ENCODE measurements around the gene RXRG. TPM values are rescaled to one million over a fixed set of nuclear protein-coding genes. Genes with fewer than 3 reads are reported as not detected.

The RXRG gene
- total and polyA plus RNA-seq, 9 donors: 42.1 to 59.3 (median 53.0) TPM

GRCh38 chr1:165383599-165384405 lies 61.1 kb downstream of the RXRG start:
- peak; percentile 65 for DNase-seq
- peaks cover 5% of the 10 kb centered on the region for H3K27me3 ChIP-seq (ENCODE audit: control insufficient read depth, insufficient read depth, low read length)
- H3K4me1 ChIP-seq (ENCODE audit: control insufficient read depth, insufficient read depth, low read length): peaks cover 14% of the 10 kb centered on the region
- 46% methylated on average over 3 of the region's 5 CpGs for WGBS (ENCODE audit: insufficient coverage)
- H3K9me3 ChIP-seq (replicated peaks; ENCODE audit: control insufficient read depth, low read depth, low read length): no peaks in the 10 kb centered on the region
- H3K27ac ChIP-seq (ENCODE audit: low read length): peak overlapping the region; percentile 71
- no peak overlapping the region for H3K4me3 ChIP-seq (ENCODE audit: low read length)
- H3K36me3 ChIP-seq (ENCODE audit: control insufficient read depth, insufficient read depth, low read length): no peaks in the 10 kb centered on the region

GRCh38 chr1:165383067-165383466 lies 61.9 kb downstream of the RXRG start:
- Histone ChIP-seq H3K9me3 (replicated peaks; ENCODE audit: control insufficient read depth, low read depth, low read length) (no peaks in the 10 kb centered on the region), H3K36me3 (ENCODE audit: control insufficient read depth, insufficient read depth, low read length) (no peaks in the 10 kb centered on the region), H3K4me1 (ENCODE audit: control insufficient read depth, insufficient read depth, low read length) (peaks cover 14% of the 10 kb centered on the region), H3K27ac (ENCODE audit: low read length) (peak overlapping the region; percentile 71), H3K4me3 (ENCODE audit: low read length) (no peak overlapping the region), H3K27me3 (ENCODE audit: control insufficient read depth, insufficient read depth, low read length) (peaks cover 5% of the 10 kb centered on the region)
- peak; percentile 90 for DNase-seq
- 26% methylated on average over 5 of the region's 6 CpGs for WGBS (ENCODE audit: insufficient coverage)

- Histone ChIP-seq H3K4me3 (ENCODE audit: low read length) (no peak overlapping the region), H3K4me1 (ENCODE audit: control insufficient read depth, insufficient read depth, low read length) (peaks cover 15% of the 10 kb centered on the region), H3K36me3 (ENCODE audit: control insufficient read depth, insufficient read depth, low read length) (no peaks in the 10 kb centered on the region), H3K9me3 (replicated peaks; ENCODE audit: control insufficient read depth, low read depth, low read length) (no peaks in the 10 kb centered on the region), H3K27ac (ENCODE audit: low read length) (no peak overlapping the region), H3K27me3 (ENCODE audit: control insufficient read depth, insufficient read depth, low read length) (peaks cover 2% of the 10 kb centered on the region)
- WGBS (ENCODE audit: insufficient coverage): no CpG with 5 or more reads among the region's 6 CpGs
- no peak for DNase-seq
Observed at GRCh38 chr1:165381745-165382505, 63.0 kb downstream of the RXRG start.

DNA sequence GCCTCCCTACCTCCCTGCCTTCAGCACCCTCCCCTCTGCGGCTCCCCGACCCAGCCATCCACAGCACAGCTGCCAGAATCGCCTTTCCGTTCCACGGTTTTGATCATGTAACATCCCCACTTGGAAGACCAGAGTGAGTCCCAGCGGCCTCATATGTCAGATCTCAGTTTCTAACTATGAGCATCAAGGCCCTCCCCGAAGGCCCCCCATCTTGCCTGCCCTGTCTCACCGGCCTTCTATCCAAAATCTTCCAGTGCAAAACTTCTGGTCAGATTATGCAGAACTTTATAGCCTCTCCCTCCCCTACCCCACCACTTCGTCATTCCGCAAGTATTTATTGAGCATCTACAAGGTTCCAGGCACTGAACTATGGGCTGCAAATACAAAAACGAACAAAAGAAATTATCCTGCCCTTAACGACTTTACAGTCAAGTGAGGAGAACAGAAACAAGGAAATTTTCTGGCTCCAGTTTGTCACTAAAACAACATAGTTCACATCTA lies 68.1 kb downstream of the RXRG start:
- WGBS (ENCODE audit: insufficient coverage): 3% methylated on average over 8 of the region's 12 CpGs
- H3K27me3 ChIP-seq (ENCODE audit: control insufficient read depth, insufficient read depth, low read length): peaks cover 13% of the 10 kb centered on the region
- no peak for DNase-seq
- peaks cover 15% of the 10 kb centered on the region for H3K4me1 ChIP-seq (ENCODE audit: control insufficient read depth, insufficient read depth, low read length)
- H3K36me3 ChIP-seq (ENCODE audit: control insufficient read depth, insufficient read depth, low read length): no peaks in the 10 kb centered on the region
- H3K4me3 ChIP-seq (ENCODE audit: low read length): peak overlapping the region; percentile 30
- peak overlapping the region; percentile 95 for H3K27ac ChIP-seq (ENCODE audit: low read length)
- no peaks in the 10 kb centered on the region for H3K9me3 ChIP-seq (replicated peaks; ENCODE audit: control insufficient read depth, low read depth, low read length)

- H3K4me3 ChIP-seq (ENCODE audit: low read length): peak overlapping the region; percentile 30
- H3K27me3 ChIP-seq (ENCODE audit: control insufficient read depth, insufficient read depth, low read length): peaks cover 13% of the 10 kb centered on the region
- DNase-seq: peak; percentile 99
- WGBS (ENCODE audit: insufficient coverage): under 1% methylated on average over 38 of the region's 46 CpGs
- H3K4me1 ChIP-seq (ENCODE audit: control insufficient read depth, insufficient read depth, low read length): peaks cover 15% of the 10 kb centered on the region
- peak overlapping the region; percentile 95 for H3K27ac ChIP-seq (ENCODE audit: low read length)
- H3K9me3 ChIP-seq (replicated peaks; ENCODE audit: control insufficient read depth, low read depth, low read length): no peaks in the 10 kb centered on the region
- H3K36me3 ChIP-seq (ENCODE audit: control insufficient read depth, insufficient read depth, low read length): no peaks in the 10 kb centered on the region
Observed at GRCh38 chr1:165376041-165376810, 68.7 kb downstream of the RXRG start.

- Histone ChIP-seq H3K9me3 (replicated peaks; ENCODE audit: control insufficient read depth, low read depth, low read length) (no peaks in the 10 kb centered on the region), H3K27me3 (ENCODE audit: control insufficient read depth, insufficient read depth, low read length) (peaks cover 13% of the 10 kb centered on the region), H3K36me3 (ENCODE audit: control insufficient read depth, insufficient read depth, low read length) (no peaks in the 10 kb centered on the region), H3K4me1 (ENCODE audit: control insufficient read depth, insufficient read depth, low read length) (peaks cover 15% of the 10 kb centered on the region), H3K4me3 (ENCODE audit: low read length) (peak overlapping the region; percentile 30), H3K27ac (ENCODE audit: low read length) (peak overlapping the region; percentile 95)
- DNase-seq: no peak
- WGBS (ENCODE audit: insufficient coverage): 13% methylated on average over 1 of the region's 7 CpGs
Observed at GRCh38 chr1:165375623-165376022, 69.3 kb downstream of the RXRG start.

DNA sequence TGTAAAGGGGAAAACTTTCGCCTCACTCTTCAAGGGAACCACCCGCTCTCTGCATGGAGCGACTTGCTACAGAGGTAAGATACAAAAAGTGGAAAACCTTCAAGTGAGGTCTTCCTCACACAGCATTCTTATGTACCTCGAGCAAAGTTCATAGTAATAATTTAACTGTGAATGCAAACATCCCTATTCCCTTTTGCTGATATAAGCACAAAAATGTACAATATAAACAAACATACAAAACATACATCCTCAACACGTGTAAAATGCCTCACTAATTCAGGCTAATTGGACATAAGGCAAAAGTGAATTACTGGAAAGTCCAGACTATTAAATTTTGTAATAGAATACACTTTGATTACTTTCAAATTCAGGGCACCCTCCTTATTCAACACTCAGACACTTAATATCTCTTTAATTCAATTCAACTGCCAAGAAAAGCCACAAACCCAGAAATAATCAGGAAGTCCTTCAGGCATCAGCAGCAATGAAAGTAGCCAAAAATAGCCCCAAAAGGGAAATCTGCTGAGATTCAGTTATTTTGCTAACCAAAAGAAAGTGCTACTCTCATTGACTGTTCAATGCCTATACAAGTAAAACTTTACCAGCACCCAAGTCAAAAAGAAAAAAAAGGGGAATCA lies 73.2 kb downstream of the RXRG start:
- Histone ChIP-seq H3K4me1 (ENCODE audit: control insufficient read depth, insufficient read depth, low read length) (peaks cover 12% of the 10 kb centered on the region), H3K9me3 (replicated peaks; ENCODE audit: control insufficient read depth, low read depth, low read length) (no peaks in the 10 kb centered on the region), H3K4me3 (ENCODE audit: low read length) (no peak overlapping the region), H3K27ac (ENCODE audit: low read length) (no peak overlapping the region), H3K36me3 (ENCODE audit: control insufficient read depth, insufficient read depth, low read length) (no peaks in the 10 kb centered on the region), H3K27me3 (ENCODE audit: control insufficient read depth, insufficient read depth, low read length) (peaks cover 14% of the 10 kb centered on the region)
- peak; percentile 63 for DNase-seq
- WGBS (ENCODE audit: insufficient coverage): no CpG with 5 or more reads among the region's 5 CpGs

DNA sequence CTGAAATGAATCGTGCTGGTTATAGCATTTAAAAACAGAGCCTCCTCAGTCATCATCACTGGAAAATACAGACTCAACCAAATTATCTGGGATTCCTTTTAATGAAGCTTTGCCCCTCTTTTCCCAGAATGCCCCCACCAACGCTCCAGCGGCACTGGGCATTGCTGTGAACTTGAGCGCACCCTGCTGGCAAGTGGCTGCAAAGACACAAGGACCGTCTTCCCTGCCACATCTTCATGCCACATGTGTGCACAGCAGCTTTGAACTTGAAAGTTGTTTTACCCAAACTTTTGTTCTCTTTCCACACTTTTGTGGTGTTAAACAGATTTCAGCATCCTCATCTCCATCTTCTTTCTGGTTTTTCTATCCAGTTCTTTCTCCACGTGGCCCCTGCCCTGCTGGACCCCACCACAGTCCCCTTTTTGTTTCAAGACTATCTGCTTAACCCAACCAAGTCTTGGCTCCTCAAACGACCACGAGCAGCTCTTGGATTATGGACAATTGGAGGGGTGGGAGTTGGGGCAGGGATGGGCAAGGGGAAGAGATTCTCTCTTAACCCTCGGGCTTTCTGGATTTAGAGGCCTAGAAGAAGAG lies 75.6 kb downstream of the RXRG start:
- no peaks in the 10 kb centered on the region for H3K36me3 ChIP-seq (ENCODE audit: control insufficient read depth, insufficient read depth, low read length)
- H3K27me3 ChIP-seq (ENCODE audit: control insufficient read depth, insufficient read depth, low read length): peaks cover 13% of the 10 kb centered on the region
- DNase-seq: peak; percentile 55
- no peak overlapping the region for H3K4me3 ChIP-seq (ENCODE audit: low read length)
- peaks cover 11% of the 10 kb centered on the region for H3K4me1 ChIP-seq (ENCODE audit: control insufficient read depth, insufficient read depth, low read length)
- H3K27ac ChIP-seq (ENCODE audit: low read length): no peak overlapping the region
- no peaks in the 10 kb centered on the region for H3K9me3 ChIP-seq (replicated peaks; ENCODE audit: control insufficient read depth, low read depth, low read length)
- WGBS (ENCODE audit: insufficient coverage): 18% methylated on average over 8 of the region's 9 CpGs

DNA sequence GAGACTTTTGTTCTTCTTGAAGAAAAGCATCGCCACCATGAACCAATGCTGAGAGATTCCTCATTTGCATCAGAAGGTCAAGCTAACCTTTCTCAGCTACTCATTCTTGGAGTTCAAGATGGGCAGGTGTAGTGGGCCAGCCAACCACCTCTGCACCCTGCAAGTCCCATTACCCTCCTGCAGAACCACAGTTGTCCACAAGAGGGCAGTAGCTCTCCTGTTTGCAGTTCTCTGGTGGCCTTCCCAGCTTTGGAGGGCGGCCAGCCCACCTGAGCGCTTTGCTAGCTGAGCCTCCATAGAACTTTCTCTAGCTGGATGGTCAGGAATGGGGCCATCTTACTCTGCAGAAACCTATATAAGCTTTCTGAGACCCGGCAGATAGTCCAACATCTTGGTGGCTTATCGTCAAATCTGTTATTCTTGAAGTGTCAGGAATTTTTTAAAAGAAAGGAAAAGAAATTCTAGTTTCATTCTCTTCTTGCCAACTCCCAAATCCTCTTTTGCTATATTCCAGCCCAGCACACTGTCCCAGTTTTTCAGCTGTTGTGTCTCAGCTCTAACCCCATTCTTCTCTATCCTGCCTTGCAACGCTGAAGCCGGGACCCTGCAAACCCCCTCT lies 77.4 kb downstream of the RXRG start:
- Histone ChIP-seq H3K36me3 (ENCODE audit: control insufficient read depth, insufficient read depth, low read length) (no peaks in the 10 kb centered on the region), H3K27me3 (ENCODE audit: control insufficient read depth, insufficient read depth, low read length) (peaks cover 11% of the 10 kb centered on the region), H3K27ac (ENCODE audit: low read length) (no peak overlapping the region), H3K4me3 (ENCODE audit: low read length) (no peak overlapping the region), H3K9me3 (replicated peaks; ENCODE audit: control insufficient read depth, low read depth, low read length) (no peaks in the 10 kb centered on the region), H3K4me1 (ENCODE audit: control insufficient read depth, insufficient read depth, low read length) (peaks cover 13% of the 10 kb centered on the region)
- DNase-seq: peak; percentile 86
- 44% methylated on average over 1 of the region's 7 CpGs for WGBS (ENCODE audit: insufficient coverage)
